GM19043 (cell line): Measurements from ENCODE around the gene DNAH1.

Experiments used
- ATAC-seq: cut with Tn5 transposase; IDR thresholded peaks from one replicate; pipeline ENCODE4 v1.9.1; 2021; ENCODE audit warnings: low read depth; ENCODE audit not compliant: unreplicated experiment

DNAH1 gene

GRCh38 chr3:52401021-52401420 is 84.9 kb downstream of the DNAH1 start:
- ATAC-seq = no peak

GRCh38 chr3:52401551-52401950 is 85.4 kb downstream of the DNAH1 start:
- ATAC-seq = no peak

GRCh38 chr3:52402101-52402521 is 86.0 kb downstream of the DNAH1 start:
- ATAC-seq = no peak

- no peak for ATAC-seq
Observed at GRCh38 chr3:52402706-52403270, 86.7 kb downstream of the DNAH1 start.

GRCh38 chr3:52403271-52403841 is 87.2 kb downstream of the DNAH1 start:
- ATAC-seq = no peak

GRCh38 chr3:52403955-52404354 is 87.8 kb downstream of the DNAH1 start:
- ATAC-seq = no peak

GRCh38 chr3:52404391-52404790 is 88.3 kb downstream of the DNAH1 start:
- no peak for ATAC-seq

GRCh38 chr3:52405066-52405465 is 88.9 kb downstream of the DNAH1 start:
- no peak for ATAC-seq

GRCh38 chr3:52405601-52406110 is 89.5 kb downstream of the DNAH1 start:
- ATAC-seq = no peak

GRCh38 chr3:52406231-52406661 is 90.1 kb downstream of the DNAH1 start:
- no peak for ATAC-seq

GRCh38 chr3:52406791-52407510 is 90.8 kb downstream of the DNAH1 start:
- no peak for ATAC-seq

GRCh38 chr3:52407779-52408178 is 91.7 kb downstream of the DNAH1 start:
- ATAC-seq = no peak

GRCh38 chr3:52408466-52408865 is 92.3 kb downstream of the DNAH1 start:
- no peak for ATAC-seq

- ATAC-seq = no peak
Observed at GRCh38 chr3:52415800-52416199, 99.7 kb downstream of the DNAH1 start.

GRCh38 chr3:52420388-52420787 is 104.3 kb downstream of the DNAH1 start:
- ATAC-seq = no peak

- no peak for ATAC-seq
Observed at GRCh38 chr3:52422669-52423068, 106.5 kb downstream of the DNAH1 start.

- ATAC-seq = no peak
Observed at GRCh38 chr3:52423173-52423572, 107.1 kb downstream of the DNAH1 start.

GRCh38 chr3:52428151-52429005 is 112.3 kb downstream of the DNAH1 start:
- no peak for ATAC-seq

- no peak for ATAC-seq
Observed at GRCh38 chr3:52429031-52429430, 112.9 kb downstream of the DNAH1 start.

GRCh38 chr3:52429779-52430415 is 113.8 kb downstream of the DNAH1 start:
- no peak for ATAC-seq
